AG04450 (cell line): ENCODE data around the gene ITGB1. TPM values are rescaled to one million over a fixed set of nuclear protein-coding genes. Genes with fewer than 3 reads are reported as not detected.
"Not testable (repeated sequence)": the region's sequence is repeated elsewhere in the genome, so short reads cannot be mapped to it uniquely, and the experiment has no call there.

Source experiments
- CTCF ChIA-PET: fragments of 300-600, 350-600 bp; formaldehyde crosslinking; extraction: SDS; loops from one replicate; lab custom pipeline; 2022; ENCODE audit warnings: antibody characterized with exemption, inconsistent platforms; lab: Charles Lee
- POLR2A ChIA-PET: fragments of 350-600 bp; formaldehyde crosslinking; extraction: SDS; loops from one replicate; lab custom pipeline; 2021; ENCODE audit warnings: antibody characterized with exemption, inconsistent platforms; lab: Yijun Ruan, JAX
- DNase-seq: peaks from one replicate; pipeline ENCODE4 v3.0.0-alpha.2; 2011; ENCODE audit warnings: low read depth, low spot score
- H3K27ac ChIP-seq: one replicate; pipeline ENCODE4 v1.5.1; 2012; ENCODE audit warnings: low read depth, low read length, control low read depth
- H3K27me3 ChIP-seq: one replicate; pipeline ENCODE4 v1.6.0; 2012; ENCODE audit warnings: low read length; ENCODE audit not compliant: control insufficient read depth, insufficient read depth
- H3K4me3 ChIP-seq: 2 replicates; pipeline ENCODE4 v1.5.1; 2011; ENCODE audit warnings: mild to moderate bottlenecking, low read depth, low read length, control low read depth
- H3K9me3 ChIP-seq: 2 replicates; pipeline ENCODE4 v1.5.1; 2012; ENCODE audit warnings: low read length; ENCODE audit not compliant: control insufficient read depth, insufficient read depth
- CTCF ChIP-seq: IDR thresholded peaks from 2 replicates; pipeline ENCODE4 v1.5.1; 2011; ENCODE audit warnings: low read depth, low read length, control low read depth, inconsistent platforms
- polyA plus RNA-seq: library from polyadenylated mRNA; depleted of rRNA; stranded (reverse); fragments of >200 nt; gene quantifications from 2 replicates; pipeline ENCODE4 v1.2.3, GENCODE V29; 2011

The ITGB1 gene
- polyA plus RNA-seq, 1 experiment: 2,796 TPM

DNA sequence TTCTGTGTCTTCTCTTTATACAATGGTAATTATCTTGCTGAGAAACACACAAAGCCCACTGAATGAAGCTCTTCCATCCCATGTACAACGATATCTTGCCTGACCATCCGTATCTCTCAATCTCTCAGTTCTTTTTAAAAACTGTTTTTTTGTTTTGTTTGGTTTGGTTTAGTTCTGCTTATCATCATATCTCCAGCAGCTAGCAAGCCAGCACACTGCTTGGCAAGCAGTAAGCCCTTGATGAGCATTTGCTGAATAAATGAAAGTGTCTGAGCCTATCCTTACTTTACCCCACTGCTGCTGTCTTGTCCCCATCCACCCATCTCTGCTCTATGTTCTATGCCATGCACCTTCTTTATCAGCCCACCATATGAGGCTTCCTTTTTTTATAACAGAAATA, 34.2 kb downstream of the ITGB1 start:
- Histone ChIP-seq H3K27ac (no peak overlapping the region), H3K4me3 (no peak overlapping the region), H3K9me3 (0 out of 2 replicates have a peak, but pooled peaks cover 3% of the 10 kb centered on the region), H3K27me3 (no peaks in the 10 kb centered on the region)
- CTCF ChIA-PET: interaction anchor here (1.6 kb wide), 1 partner anchor 86 kb away, joined by 7 read pairs; no protein-coding TSS in a partner anchor
- TF ChIP-seq CTCF: no peak
- POLR2A ChIA-PET: no interaction called here
- DNase-seq: no peak

DNA sequence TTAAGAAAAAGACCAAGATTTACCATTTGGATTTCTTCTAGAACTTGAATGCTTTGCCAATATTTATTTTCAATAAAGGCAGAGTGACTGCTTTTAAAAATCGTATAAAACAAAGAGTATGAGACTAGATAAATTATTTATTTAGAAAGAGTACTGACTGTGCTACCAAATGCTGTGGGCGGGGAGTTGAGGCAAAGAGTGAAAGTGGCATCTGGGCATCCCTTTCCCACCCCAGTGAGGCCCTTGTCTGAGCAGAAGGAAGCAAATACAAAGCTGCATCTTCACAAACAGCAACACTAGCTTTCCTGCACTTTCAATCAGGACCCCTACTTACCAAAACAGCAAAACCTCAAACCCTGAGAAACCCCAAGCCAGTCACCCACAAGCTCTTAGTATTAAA, 34.9 kb downstream of the ITGB1 start:
- Histone ChIP-seq H3K27ac (no peak overlapping the region), H3K9me3 (0 out of 2 replicates have a peak, but pooled peaks cover 3% of the 10 kb centered on the region), H3K27me3 (no peaks in the 10 kb centered on the region), H3K4me3 (no peak overlapping the region)
- CTCF ChIA-PET: interaction anchor here (1.6 kb wide), 1 partner anchor 86 kb away, joined by 7 read pairs; no protein-coding TSS in a partner anchor
- POLR2A ChIA-PET: no interaction called here
- DNase-seq: no peak
- no peak for TF ChIP-seq CTCF

DNA sequence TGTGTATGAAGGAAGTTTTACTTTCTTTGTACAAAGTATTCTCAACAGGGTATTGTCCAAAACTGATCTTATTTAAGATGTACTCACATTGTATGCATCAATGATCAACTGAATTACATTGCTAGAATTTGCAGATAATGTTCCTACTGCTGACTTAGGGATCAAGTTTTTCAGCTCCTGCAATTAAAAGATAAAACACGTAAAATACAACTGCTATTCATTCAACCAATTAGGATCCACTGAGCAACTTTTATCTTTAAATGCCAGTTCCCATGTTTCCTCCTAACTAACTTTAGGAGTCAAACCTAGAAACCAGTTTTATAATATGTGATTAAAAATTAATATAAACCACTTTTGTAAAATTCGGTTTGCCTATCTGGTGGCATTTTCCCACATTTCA, 35.9 kb downstream of the ITGB1 start:
- ChIA-PET CTCF (interaction anchor here (1.6 kb wide), 1 partner anchor 87 kb away, joined by 7 read pairs; no protein-coding TSS in a partner anchor), POLR2A (no interaction called here)
- H3K4me3 ChIP-seq: no peak overlapping the region
- TF ChIP-seq CTCF: no peak
- H3K9me3 ChIP-seq: 0 out of 2 replicates have a peak, but pooled peaks cover 3% of the 10 kb centered on the region
- DNase-seq: no peak
- no peak overlapping the region for H3K27ac ChIP-seq
- H3K27me3 ChIP-seq: no peaks in the 10 kb centered on the region

- H3K4me3 ChIP-seq, H3K27me3 ChIP-seq, CTCF ChIA-PET, DNase-seq, POLR2A ChIA-PET, H3K27ac ChIP-seq, H3K9me3 ChIP-seq: not testable (repeated sequence)
These were observed 40.2 kb downstream of the ITGB1 start for GRCh38 chr10:32917817-32918216.

GRCh38 chr10:32911285-32912016, 46.6 kb downstream of the ITGB1 start:
- H3K27me3 ChIP-seq: no peaks in the 10 kb centered on the region
- H3K27ac ChIP-seq: no peak overlapping the region
- CTCF ChIA-PET: no interaction called here
- DNase-seq: no peak
- POLR2A ChIA-PET: no interaction called here
- H3K9me3 ChIP-seq: no peaks in the 10 kb centered on the region
- no peak for TF ChIP-seq CTCF
- no peak overlapping the region for H3K4me3 ChIP-seq

- CTCF ChIA-PET, POLR2A ChIA-PET: not testable (repeated sequence)
These were observed 48.1 kb downstream of the ITGB1 start for GRCh38 chr10:32909970-32910369.

More at GRCh38 chr10:32909970-32910369, 48.1 kb downstream of the ITGB1 start:
- H3K27me3 ChIP-seq, H3K9me3 ChIP-seq, H3K27ac ChIP-seq, H3K4me3 ChIP-seq, DNase-seq: not testable (repeated sequence)
